LHCN-M2 (cell line): ENCODE results near the gene SYT15B. TPM values are rescaled to one million over a fixed set of nuclear protein-coding genes. Genes with fewer than 3 reads are reported as not detected.
"Not testable (repeated sequence)": the region's sequence is repeated elsewhere in the genome, so short reads cannot be mapped to it uniquely, and the experiment has no call there.

ENCODE experiments used
- DNase-seq: peaks from one replicate; pipeline ENCODE4 v3.0.0-alpha.2; 2012; ENCODE audit warnings: low read depth
- total RNA-seq: library from RNA; depleted of rRNA; stranded (reverse); fragments of >200 nt; gene quantifications from 2 replicates; pipeline ENCODE4 v1.2.3, GENCODE V29; 2014; rRNA removed

SYT15B gene
- total RNA-seq, 1 experiment from 2014 or later: not detected

DNA sequence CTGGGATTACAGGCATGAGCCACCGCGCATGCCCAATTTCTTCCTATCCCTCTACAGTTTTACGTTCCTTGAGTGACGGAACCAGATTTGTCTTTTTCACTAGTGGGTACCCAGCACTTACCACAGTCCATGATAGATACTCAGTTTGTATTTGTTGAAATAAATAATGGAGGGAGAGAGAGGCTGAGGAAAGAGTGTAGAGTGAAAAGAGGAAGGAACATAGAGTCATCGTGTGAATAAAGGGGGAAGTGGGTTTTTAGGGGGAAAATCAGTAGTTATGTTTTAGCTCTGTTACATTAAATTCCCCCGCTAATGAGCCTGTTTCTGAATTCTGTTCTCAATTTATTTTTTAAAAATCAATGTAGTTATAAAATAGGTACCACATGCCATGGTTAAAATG, 37.7 kb downstream of the SYT15B start:
- DNase-seq: not testable (repeated sequence)

DNA sequence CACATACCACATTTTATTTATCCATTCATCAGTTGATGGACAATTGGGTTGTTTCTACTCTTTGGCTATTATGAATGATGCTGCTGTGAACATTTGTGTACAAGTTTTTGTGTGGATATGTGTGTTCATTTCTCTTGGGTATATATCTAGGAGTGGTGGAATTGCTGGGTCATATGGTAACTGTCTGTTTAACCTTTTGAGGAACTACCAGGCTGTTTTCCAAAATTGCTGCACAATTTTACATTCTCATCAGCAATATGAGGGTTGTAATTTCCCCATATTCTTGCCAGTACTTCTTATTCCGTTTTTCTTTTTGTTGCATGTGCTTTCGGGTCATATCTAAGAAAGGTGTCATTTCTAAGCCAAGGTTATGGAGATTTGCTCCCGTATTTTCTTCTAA, 38.3 kb downstream of the SYT15B start:
- not testable (repeated sequence) for DNase-seq

DNA sequence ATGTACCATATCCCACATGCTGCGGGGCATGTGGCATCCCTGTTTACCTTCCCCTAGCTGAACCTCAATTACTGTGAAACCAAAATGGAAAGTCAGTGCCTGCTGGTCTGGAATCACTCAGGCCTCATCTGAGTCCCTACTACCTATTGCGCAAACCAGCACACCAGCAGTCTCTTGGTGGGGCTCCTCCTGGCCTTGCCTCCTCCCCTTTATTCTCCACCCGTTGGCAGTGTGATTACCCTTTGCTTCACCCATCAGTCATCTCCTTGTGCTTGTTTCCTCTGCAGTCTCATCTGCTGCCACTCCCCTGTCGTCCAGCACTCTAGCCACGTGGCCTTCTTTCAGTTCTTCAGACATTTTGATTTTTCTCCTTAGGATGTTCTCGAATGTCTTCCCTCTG, 39.3 kb downstream of the SYT15B start:
- DNase-seq: not testable (repeated sequence)

DNA sequence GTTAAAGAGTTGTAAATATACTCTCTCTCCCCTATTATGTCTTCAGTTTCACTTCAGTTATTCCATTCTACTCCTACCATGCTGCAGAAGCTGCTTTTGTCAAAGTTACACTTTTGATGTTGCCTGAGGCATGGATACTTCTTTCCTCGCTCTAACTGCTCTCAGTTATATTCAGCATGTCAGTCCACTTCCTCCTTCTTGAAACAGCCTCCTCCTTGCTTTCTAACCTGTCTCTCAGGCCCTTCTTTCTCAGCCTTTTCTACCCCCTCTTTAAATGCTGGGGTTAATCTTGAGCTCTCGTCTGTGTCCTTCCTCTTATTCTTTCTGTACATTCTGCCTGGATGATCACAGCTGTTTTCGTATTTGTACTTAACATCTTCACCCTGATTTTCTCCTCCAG, 40.0 kb downstream of the SYT15B start:
- DNase-seq: not testable (repeated sequence)

DNA sequence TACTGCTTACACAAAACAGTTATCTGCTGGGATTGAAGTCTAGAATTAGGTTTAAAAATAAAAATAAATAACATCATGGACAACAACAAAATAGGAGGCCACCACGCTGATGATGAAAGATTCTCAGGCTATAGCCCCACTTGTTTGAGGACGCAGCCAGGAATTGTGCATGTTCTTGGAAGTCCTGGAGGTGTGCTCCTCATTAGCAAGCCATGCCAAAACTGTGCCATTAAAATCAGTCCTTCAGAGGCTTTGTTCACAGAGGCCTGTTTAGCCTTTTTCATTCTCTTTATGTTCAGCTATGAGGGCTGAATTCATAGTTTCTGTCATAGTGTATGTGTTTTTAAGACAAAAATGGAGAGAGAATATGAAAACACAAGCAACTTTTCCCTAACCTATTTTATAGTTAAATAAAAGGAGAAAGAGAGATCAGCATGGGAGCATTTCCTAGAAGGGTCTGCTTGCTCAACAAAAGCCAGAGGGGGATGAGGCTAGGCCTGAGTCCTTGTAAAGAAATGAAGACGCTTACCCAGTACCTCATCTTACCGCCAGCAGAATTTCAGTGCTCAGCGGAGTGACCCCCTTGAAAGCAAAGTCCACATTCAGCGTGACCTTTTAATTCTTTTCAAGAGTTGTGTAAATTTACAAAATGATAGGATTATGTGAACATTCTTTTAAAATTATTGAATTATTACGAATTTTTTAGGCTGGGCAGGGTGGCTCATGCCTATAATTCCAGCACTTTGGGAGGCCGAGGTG, 46.2 kb downstream of the SYT15B start:
- DNase-seq: not testable (repeated sequence)

Other genes with a start within 250 kb of the SYT15B start
- gene AGAP9, start 240.0 kb downstream of the SYT15B start, total RNA-seq: 2.2 and 2.3 TPM in 2 replicates
- gene NPY4R2, start 155.1 kb upstream of the SYT15B start, total RNA-seq: not detected in 2 replicates
- gene FAM25C, start 236.2 kb upstream of the SYT15B start, total RNA-seq: not detected in 2 replicates